WTC11 (cell line): ENCODE measurements around the gene LARP7. TPM values are rescaled to one million over a fixed set of nuclear protein-coding genes. Genes with fewer than 3 reads are reported as not detected.

Experiments
- ATAC-seq: fragments of 200-7000 bp; cut with Tn5 transposase; 2 replicates; pipeline ENCODE4 v1.10.0; 2021; ENCODE audit warnings: mild to moderate bottlenecking, moderate library complexity
- CTCF ChIA-PET: fragments of 300-600 bp; sonication (Branson Sonifier 250); formaldehyde crosslinking; loops from one replicate; lab custom pipeline; 2021; ENCODE audit warnings: antibody characterized with exemption; lab: Charles Lee
- POLR2A ChIA-PET: fragments of 350-600 bp; sonication (Branson Sonifier 250); formaldehyde crosslinking; loops from one replicate; lab custom pipeline; 2021; ENCODE audit warnings: antibody characterized with exemption; lab: Charles Lee
- DNase-seq: peaks from one replicate; pipeline ENCODE4 v3.0.0; 2021; ENCODE audit warnings: low spot score
- H3K27ac Mint-ChIP-seq: 2 replicates; pipeline ENCODE4 v1.8.0; 2021; ENCODE audit warnings: mixed read lengths
- H3K27me3 Mint-ChIP-seq: 2 replicates; pipeline ENCODE4 v1.8.0; 2021; ENCODE audit warnings: low read depth, mild to moderate bottlenecking, moderate library complexity, mixed read lengths
- H3K36me3 Mint-ChIP-seq: 2 replicates; pipeline ENCODE4 v1.8.0; 2021; ENCODE audit warnings: mixed read lengths
- H3K4me1 Mint-ChIP-seq: 2 replicates; pipeline ENCODE4 v1.8.0; 2022; ENCODE audit warnings: mixed read lengths
- H3K4me3 Mint-ChIP-seq: 2 replicates; pipeline ENCODE4 v1.8.0; 2021; ENCODE audit warnings: mild to moderate bottlenecking, moderate library complexity, mixed read lengths
- H3K9me3 Mint-ChIP-seq: 2 replicates; pipeline ENCODE4 v1.8.0; 2021; ENCODE audit warnings: mixed read lengths
- AR ChIP-seq: fragments of 250-450 bp; sonication (Bioruptor Pico); IDR thresholded peaks from 2 replicates; pipeline ENCODE4 v1.9.0; 2021; ENCODE audit warnings: mild to moderate bottlenecking
- ATF3 ChIP-seq: sonication (generic); formaldehyde crosslinking; conservative IDR thresholded peaks from 2 replicates; pipeline ENCODE4 v1.8.1; 2022; ENCODE audit warnings: mild to moderate bottlenecking, missing genetic modification reagents
- CREM ChIP-seq: sonication (generic); formaldehyde crosslinking; IDR thresholded peaks from 2 replicates; pipeline ENCODE4 v1.8.1; 2022; ENCODE audit warnings: mild to moderate bottlenecking, missing genetic modification reagents, moderate library complexity
- E2F1 ChIP-seq: sonication (generic); formaldehyde crosslinking; IDR thresholded peaks from 2 replicates; pipeline ENCODE4 v1.8.0; 2022; ENCODE audit warnings: mild to moderate bottlenecking, missing genetic modification reagents
- ELF4 ChIP-seq: sonication (generic); formaldehyde crosslinking; IDR thresholded peaks from 2 replicates; pipeline ENCODE4 v1.8.1; 2022; ENCODE audit warnings: low read depth, mild to moderate bottlenecking, moderate library complexity, missing genetic modification reagents
- ERG ChIP-seq: fragments of 250-450 bp; sonication (Bioruptor Pico); IDR thresholded peaks from 2 replicates; pipeline ENCODE4 v1.8.0; 2021; ENCODE audit warnings: mild to moderate bottlenecking
- GABPB1 ChIP-seq: sonication (generic); formaldehyde crosslinking; IDR thresholded peaks from 2 replicates; pipeline ENCODE4 v1.8.1; 2023; ENCODE audit warnings: mild to moderate bottlenecking, missing genetic modification reagents
- HMGA2 ChIP-seq: fragments of 250-450 bp; sonication (Bioruptor Pico); IDR thresholded peaks from 2 replicates; pipeline ENCODE4 v1.4.0; 2021; ENCODE audit warnings: mild to moderate bottlenecking, moderate library complexity
- MLX ChIP-seq: sonication (generic); formaldehyde crosslinking; IDR thresholded peaks from 2 replicates; pipeline ENCODE4 v1.8.1; 2023; ENCODE audit warnings: mild to moderate bottlenecking, missing genetic modification reagents, moderate library complexity
- MYBL2 ChIP-seq: sonication (generic); formaldehyde crosslinking; IDR thresholded peaks from 2 replicates; pipeline ENCODE4 v1.8.1; 2023; ENCODE audit warnings: mild to moderate bottlenecking, moderate library complexity, missing genetic modification reagents
- NR3C1 ChIP-seq: sonication (generic); formaldehyde crosslinking; conservative IDR thresholded peaks from 2 replicates; pipeline ENCODE4 v1.8.1; 2023; ENCODE audit warnings: low read depth, mild to moderate bottlenecking, missing genetic modification reagents
- OVOL2 ChIP-seq: fragments of 250-450 bp; sonication (Bioruptor Pico); IDR thresholded peaks from 2 replicates; pipeline ENCODE4 v1.9.0; 2021; ENCODE audit warnings: mild to moderate bottlenecking, borderline replicate concordance
- PREB ChIP-seq: sonication (generic); formaldehyde crosslinking; IDR thresholded peaks from 2 replicates; pipeline ENCODE4 v1.8.1; 2022; ENCODE audit warnings: mild to moderate bottlenecking, missing genetic modification reagents, moderate library complexity, borderline replicate concordance
- SMAD3 ChIP-seq: sonication (generic); formaldehyde crosslinking; IDR thresholded peaks from 2 replicates; pipeline ENCODE4 v1.8.0; 2022; ENCODE audit warnings: missing genetic modification reagents, mild to moderate bottlenecking, borderline replicate concordance
- TEAD4 ChIP-seq: sonication (generic); formaldehyde crosslinking; IDR thresholded peaks from 2 replicates; pipeline ENCODE4 v1.8.0; 2022; ENCODE audit warnings: mild to moderate bottlenecking, missing genetic modification reagents
- TP53 ChIP-seq: sonication (generic); formaldehyde crosslinking; IDR thresholded peaks from 2 replicates; pipeline ENCODE4 v1.8.1; 2023; ENCODE audit warnings: mild to moderate bottlenecking, missing genetic modification reagents
- USF2 ChIP-seq: sonication (generic); formaldehyde crosslinking; IDR thresholded peaks from 2 replicates; pipeline ENCODE4 v1.8.1; 2023; ENCODE audit warnings: mild to moderate bottlenecking, missing genetic modification reagents, moderate library complexity
- ZNF121 ChIP-seq: sonication (generic); formaldehyde crosslinking; IDR thresholded peaks from 2 replicates; pipeline ENCODE4 v1.8.0; 2023; ENCODE audit warnings: missing genetic modification reagents
- ZNF232 ChIP-seq: sonication (generic); formaldehyde crosslinking; IDR thresholded peaks from 2 replicates; pipeline ENCODE4 v1.8.0; 2022; ENCODE audit warnings: mild to moderate bottlenecking, missing genetic modification reagents
- ZNF281 ChIP-seq: sonication (generic); formaldehyde crosslinking; IDR thresholded peaks from 2 replicates; pipeline ENCODE4 v1.8.0; 2023; ENCODE audit warnings: mild to moderate bottlenecking, missing genetic modification reagents
- ZNF396 ChIP-seq: fragments of 250-450 bp; sonication (Bioruptor Pico); IDR thresholded peaks from 2 replicates; pipeline ENCODE4 v1.8.0; 2021; ENCODE audit warnings: mild to moderate bottlenecking, moderate library complexity, borderline replicate concordance
- ZNF416 ChIP-seq: fragments of 250-450 bp; sonication (Bioruptor Pico); IDR thresholded peaks from 2 replicates; pipeline ENCODE4 v1.9.0; 2021; ENCODE audit warnings: mild to moderate bottlenecking, inconsistent platforms
- total RNA-seq: library from RNA; stranded (reverse); gene quantifications from 3 replicates; pipeline ENCODE4 v1.2.3, GENCODE V29; 2021

The LARP7 gene
- total RNA-seq, 1 experiment from 2014 or later = 46.2 TPM

- TF ChIP-seq E2F1 = no peak
- no peak for TF ChIP-seq HMGA2 (CRISPR knock-in tag)
- no peak for TF ChIP-seq ATF3
- TF ChIP-seq ZNF281 (CRISPR knock-in tag) = no peak
- no peak for TF ChIP-seq ZNF396 (CRISPR knock-in tag)
- TF ChIP-seq ZNF121 (CRISPR knock-in tag) = no peak
These were observed 37.4 kb downstream of the LARP7 start (continued) for GRCh38 chr4:112674376-112674775.

- H3K4me1 Mint-ChIP-seq = peaks cover 22% of the 10 kb centered on the region
- CTCF ChIA-PET = no interaction called here
- no peaks in the 10 kb centered on the region for H3K9me3 Mint-ChIP-seq
- no peak overlapping the region for H3K27ac Mint-ChIP-seq
- ATAC-seq = no peak
- no peak overlapping the region for H3K4me3 Mint-ChIP-seq
- DNase-seq = no peak
- POLR2A ChIA-PET = no interaction called here
- H3K36me3 Mint-ChIP-seq = no peaks in the 10 kb centered on the region
- no peaks in the 10 kb centered on the region for H3K27me3 Mint-ChIP-seq
- no peak for TF ChIP-seq PREB
- no peak for TF ChIP-seq TP53 (CRISPR knock-in tag)
- TF ChIP-seq ELF4 (CRISPR knock-in tag) = no peak
- no peak for TF ChIP-seq MLX (CRISPR knock-in tag)
- no peak for TF ChIP-seq ZNF232 (CRISPR knock-in tag)
- TF ChIP-seq MYBL2 (CRISPR knock-in tag) = no peak
- no peak for TF ChIP-seq ERG (CRISPR knock-in tag)
- no peak for TF ChIP-seq GABPB1
- no peak for TF ChIP-seq AR (CRISPR knock-in tag)
- TF ChIP-seq NR3C1 (CRISPR knock-in tag) = no peak
- TF ChIP-seq CREM = no peak
- TF ChIP-seq ZNF416 = no peak
- TF ChIP-seq OVOL2 (CRISPR knock-in tag) = no peak
- no peak for TF ChIP-seq TEAD4 (CRISPR knock-in tag)
- TF ChIP-seq E2F1 = no peak
- no peak for TF ChIP-seq USF2 (CRISPR knock-in tag)
- no peak for TF ChIP-seq SMAD3 (CRISPR knock-in tag)
These were observed 40.7 kb downstream of the LARP7 start for GRCh38 chr4:112677519-112678091.
